Testis (tissue), 2 donors: ENCODE data around the gene CEP89.

ENCODE experiments used
- POLR2A ChIP-seq: fragments of 450-650 bp; IDR thresholded peaks from one replicate; pipeline ENCODE4 v1.6.1; 2017; ENCODE audit warnings: antibody characterized with exemption, mild to moderate bottlenecking, moderate library complexity
- TF ChIP-seq, protein P1 (sequence below), 3 experiments: fragments of 450-650 bp in 2 of 3; fragments of 200-600 bp in 1 of 3; sonication (generic) in 1 of 3; IDR thresholded peaks; one replicate each; pipeline ENCODE4 v1.5.1; 2016 to 2019; ENCODE audit warnings: antibody characterized with exemption in 3 of 3, mild to moderate bottlenecking in 2 of 3, moderate library complexity in 1 of 3

DNA sequence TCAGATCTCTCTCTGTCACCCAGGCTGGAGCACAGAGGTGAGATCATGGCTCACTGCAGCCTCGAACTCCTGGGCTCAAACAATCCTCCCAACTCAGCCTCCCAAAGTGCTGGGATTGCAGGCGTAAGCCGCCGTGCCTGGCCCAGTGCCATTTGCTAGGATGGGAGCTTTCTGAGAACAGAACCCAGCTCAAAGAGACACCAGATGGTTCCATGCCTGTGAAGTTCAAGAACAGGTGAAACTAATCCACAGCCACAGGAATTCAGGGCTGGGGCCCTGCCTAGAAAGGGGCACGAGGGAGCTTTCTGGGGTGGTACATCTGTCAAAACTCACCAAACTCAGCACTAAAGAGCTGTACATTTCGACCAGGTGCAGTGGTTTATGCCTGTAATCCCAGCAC, 106.4 kb downstream of the CEP89 start:
- TF ChIP-seq, protein P1, sequence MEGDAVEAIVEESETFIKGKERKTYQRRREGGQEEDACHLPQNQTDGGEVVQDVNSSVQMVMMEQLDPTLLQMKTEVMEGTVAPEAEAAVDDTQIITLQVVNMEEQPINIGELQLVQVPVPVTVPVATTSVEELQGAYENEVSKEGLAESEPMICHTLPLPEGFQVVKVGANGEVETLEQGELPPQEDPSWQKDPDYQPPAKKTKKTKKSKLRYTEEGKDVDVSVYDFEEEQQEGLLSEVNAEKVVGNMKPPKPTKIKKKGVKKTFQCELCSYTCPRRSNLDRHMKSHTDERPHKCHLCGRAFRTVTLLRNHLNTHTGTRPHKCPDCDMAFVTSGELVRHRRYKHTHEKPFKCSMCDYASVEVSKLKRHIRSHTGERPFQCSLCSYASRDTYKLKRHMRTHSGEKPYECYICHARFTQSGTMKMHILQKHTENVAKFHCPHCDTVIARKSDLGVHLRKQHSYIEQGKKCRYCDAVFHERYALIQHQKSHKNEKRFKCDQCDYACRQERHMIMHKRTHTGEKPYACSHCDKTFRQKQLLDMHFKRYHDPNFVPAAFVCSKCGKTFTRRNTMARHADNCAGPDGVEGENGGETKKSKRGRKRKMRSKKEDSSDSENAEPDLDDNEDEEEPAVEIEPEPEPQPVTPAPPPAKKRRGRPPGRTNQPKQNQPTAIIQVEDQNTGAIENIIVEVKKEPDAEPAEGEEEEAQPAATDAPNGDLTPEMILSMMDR (IDR thresholded peaks at IDR 0.05): no peak
- TF ChIP-seq POLR2A: no peak
